ENCODE measurements around the gene ST6GAL2.

ST6GAL2 gene

GRCh38 chr2:106781196-106781595, 104.8 kb downstream of the ST6GAL2 start:
- in situ Hi-C loops (cut with HindIII; ENCODE audit: low sequenced_read_pairs) = no loop called here
- DNase-seq (ENCODE audit: low read depth, low spot score) = no peak
- H3K4me3 ChIP-seq (ENCODE audit: low read depth, low read length) = no peak overlapping the region
- no peak for TF ChIP-seq CTCF (IDR thresholded peaks at IDR 0.05; ENCODE audit: low read depth, low read length)

- in situ Hi-C loops (cut with HindIII; ENCODE audit: low sequenced_read_pairs) = no loop called here
- TF ChIP-seq CTCF (IDR thresholded peaks at IDR 0.05; ENCODE audit: low read depth, low read length) = no peak
- H3K4me3 ChIP-seq (ENCODE audit: low read depth, low read length) = no peak overlapping the region
- no peak for DNase-seq (ENCODE audit: low read depth, low spot score)
These were observed 114.2 kb downstream of the ST6GAL2 start for GRCh38 chr2:106771811-106772210.

GRCh38 chr2:106770986-106771385, 115.0 kb downstream of the ST6GAL2 start:
- no peak for TF ChIP-seq CTCF (IDR thresholded peaks at IDR 0.05; ENCODE audit: low read depth, low read length)
- in situ Hi-C loops (cut with HindIII; ENCODE audit: low sequenced_read_pairs) = no loop called here
- no peak overlapping the region for H3K4me3 ChIP-seq (ENCODE audit: low read depth, low read length)
- no peak for DNase-seq (ENCODE audit: low read depth, low spot score)

GRCh38 chr2:106764614-106765013, 121.4 kb downstream of the ST6GAL2 start:
- H3K4me3 ChIP-seq (ENCODE audit: low read depth, low read length) = no peak overlapping the region
- in situ Hi-C loops (cut with HindIII; ENCODE audit: low sequenced_read_pairs) = no loop called here
- no peak for TF ChIP-seq CTCF (IDR thresholded peaks at IDR 0.05; ENCODE audit: low read depth, low read length)
- DNase-seq (ENCODE audit: low read depth, low spot score) = no peak

GRCh38 chr2:106759966-106760365, 126.0 kb downstream of the ST6GAL2 start:
- no peak for DNase-seq (ENCODE audit: low read depth, low spot score)

GRCh38 chr2:106758901-106759497, 127.0 kb downstream of the ST6GAL2 start:
- in situ Hi-C loops (cut with HindIII; ENCODE audit: low sequenced_read_pairs) = no loop called here
- no peak for TF ChIP-seq CTCF (IDR thresholded peaks at IDR 0.05; ENCODE audit: low read depth, low read length)
- no peak for DNase-seq (ENCODE audit: low read depth, low spot score)
- H3K4me3 ChIP-seq (ENCODE audit: low read depth, low read length) = no peak overlapping the region

More at GRCh38 chr2:106759966-106760365, 126.0 kb downstream of the ST6GAL2 start:
- in situ Hi-C loops (cut with HindIII; ENCODE audit: low sequenced_read_pairs) = no loop called here
- TF ChIP-seq CTCF (IDR thresholded peaks at IDR 0.05; ENCODE audit: low read depth, low read length) = no peak
- no peak overlapping the region for H3K4me3 ChIP-seq (ENCODE audit: low read depth, low read length)
